Activated naive CD8-positive, alpha-beta T cell (primary cell): ENCODE measurements around the gene NDUFB10.
"Not testable (repeated sequence)": the region's sequence is repeated elsewhere in the genome, so short reads cannot be mapped to it uniquely, and the experiment has no call there.

ENCODE experiments used
- H3K27ac Mint-ChIP-seq: one replicate; pipeline ENCODE4 v1.8.0; 2021; ENCODE audit warnings: mixed read lengths
- H3K27me3 Mint-ChIP-seq: one replicate; pipeline ENCODE4 v1.8.0; 2021; ENCODE audit warnings: mixed read lengths
- H3K36me3 Mint-ChIP-seq: one replicate; pipeline ENCODE4 v1.8.0; 2021; ENCODE audit warnings: mixed read lengths
- H3K4me1 Mint-ChIP-seq: one replicate; pipeline ENCODE4 v1.8.0; 2021; ENCODE audit warnings: low read depth, mixed read lengths
- H3K4me3 Mint-ChIP-seq: one replicate; pipeline ENCODE4 v1.8.0; 2021; ENCODE audit warnings: mild to moderate bottlenecking, mixed read lengths
- H3K9me3 Mint-ChIP-seq: one replicate; pipeline ENCODE4 v1.8.0; 2021; ENCODE audit warnings: low read depth, mixed read lengths

The NDUFB10 gene

GRCh38 chr16:1938910-1939309 lies 20.4 kb upstream of the NDUFB10 start:
- H3K4me3 Mint-ChIP-seq: no peak overlapping the region
- no peaks in the 10 kb centered on the region for H3K36me3 Mint-ChIP-seq
- H3K4me1 Mint-ChIP-seq: peaks cover 13% of the 10 kb centered on the region
- no peaks in the 10 kb centered on the region for H3K27me3 Mint-ChIP-seq
- H3K27ac Mint-ChIP-seq: no peak overlapping the region
- H3K9me3 Mint-ChIP-seq: no peaks in the 10 kb centered on the region

GRCh38 chr16:1939833-1940232 lies 19.5 kb upstream of the NDUFB10 start:
- H3K36me3 Mint-ChIP-seq, H3K27me3 Mint-ChIP-seq, H3K4me3 Mint-ChIP-seq, H3K27ac Mint-ChIP-seq, H3K9me3 Mint-ChIP-seq: not testable (repeated sequence)
- peaks cover 18% of the 10 kb centered on the region for H3K4me1 Mint-ChIP-seq

- H3K27ac Mint-ChIP-seq: no peak overlapping the region
- H3K9me3 Mint-ChIP-seq: no peaks in the 10 kb centered on the region
- H3K27me3 Mint-ChIP-seq: no peaks in the 10 kb centered on the region
- no peaks in the 10 kb centered on the region for H3K36me3 Mint-ChIP-seq
- no peak overlapping the region for H3K4me3 Mint-ChIP-seq
- H3K4me1 Mint-ChIP-seq: peaks cover 18% of the 10 kb centered on the region
Observed at GRCh38 chr16:1940273-1941161, 18.8 kb upstream of the NDUFB10 start.

GRCh38 chr16:1941162-1942046 lies 17.9 kb upstream of the NDUFB10 start:
- Mint-ChIP-seq H3K27ac (no peak overlapping the region), H3K4me1 (peaks cover 18% of the 10 kb centered on the region), H3K9me3 (no peaks in the 10 kb centered on the region), H3K4me3 (peak overlapping the region; percentile 84), H3K27me3 (no peaks in the 10 kb centered on the region), H3K36me3 (no peaks in the 10 kb centered on the region)

GRCh38 chr16:1942047-1942809 lies 17.1 kb upstream of the NDUFB10 start:
- peak overlapping the region; percentile 84 for H3K4me3 Mint-ChIP-seq
- H3K9me3 Mint-ChIP-seq: no peaks in the 10 kb centered on the region
- H3K36me3 Mint-ChIP-seq: no peaks in the 10 kb centered on the region
- H3K27ac Mint-ChIP-seq: peak overlapping the region; percentile 16
- peaks cover 18% of the 10 kb centered on the region for H3K4me1 Mint-ChIP-seq
- no peaks in the 10 kb centered on the region for H3K27me3 Mint-ChIP-seq

GRCh38 chr16:1942810-1943726 lies 16.3 kb upstream of the NDUFB10 start, which contains the start of gene MSRB1:
Gene MSRB1, minus strand, starts transcription at chr16:1943199. Its CDS starts 43 bp downstream, at chr16:1943156.
- H3K27ac Mint-ChIP-seq: peak within 1 kb of the TSS; percentile 70
- no peaks in the 10 kb centered on the region for H3K9me3 Mint-ChIP-seq
- H3K36me3 Mint-ChIP-seq: no peaks in the 10 kb centered on the region
- H3K4me1 Mint-ChIP-seq: peaks cover 18% of the 10 kb centered on the region
- peak within 1 kb of the TSS; percentile 84 for H3K4me3 Mint-ChIP-seq
- no peaks in the 10 kb centered on the region for H3K27me3 Mint-ChIP-seq

GRCh38 chr16:1944612-1945199 lies 14.6 kb upstream of the NDUFB10 start:
- H3K36me3 Mint-ChIP-seq: no peaks in the 10 kb centered on the region
- H3K9me3 Mint-ChIP-seq: no peaks in the 10 kb centered on the region
- peaks cover 18% of the 10 kb centered on the region for H3K4me1 Mint-ChIP-seq
- H3K27ac Mint-ChIP-seq: no peak overlapping the region
- no peaks in the 10 kb centered on the region for H3K27me3 Mint-ChIP-seq
- peak overlapping the region; percentile 50 for H3K4me3 Mint-ChIP-seq

- Mint-ChIP-seq H3K4me1 (peaks cover 18% of the 10 kb centered on the region), H3K27me3 (no peaks in the 10 kb centered on the region), H3K4me3 (no peak overlapping the region), H3K36me3 (no peaks in the 10 kb centered on the region), H3K9me3 (no peaks in the 10 kb centered on the region), H3K27ac (no peak overlapping the region)
Observed at GRCh38 chr16:1945559-1946391, 13.6 kb upstream of the NDUFB10 start.

- H3K27me3 Mint-ChIP-seq: no peaks in the 10 kb centered on the region
- no peaks in the 10 kb centered on the region for H3K36me3 Mint-ChIP-seq
- H3K4me1 Mint-ChIP-seq: peaks cover 12% of the 10 kb centered on the region
- H3K27ac Mint-ChIP-seq: no peak overlapping the region
- no peaks in the 10 kb centered on the region for H3K9me3 Mint-ChIP-seq
- no peak overlapping the region for H3K4me3 Mint-ChIP-seq
Observed at GRCh38 chr16:1946495-1947368, 12.6 kb upstream of the NDUFB10 start.

- H3K4me1 Mint-ChIP-seq: peaks cover 9% of the 10 kb centered on the region
- H3K27me3 Mint-ChIP-seq: no peaks in the 10 kb centered on the region
- H3K9me3 Mint-ChIP-seq: no peaks in the 10 kb centered on the region
- no peak overlapping the region for H3K4me3 Mint-ChIP-seq
- H3K36me3 Mint-ChIP-seq: no peaks in the 10 kb centered on the region
- H3K27ac Mint-ChIP-seq: no peak overlapping the region
Observed at GRCh38 chr16:1947369-1947670, 12.0 kb upstream of the NDUFB10 start.

- no peak overlapping the region for H3K4me3 Mint-ChIP-seq
- no peaks in the 10 kb centered on the region for H3K36me3 Mint-ChIP-seq
- H3K27ac Mint-ChIP-seq: no peak overlapping the region
- H3K27me3 Mint-ChIP-seq: no peaks in the 10 kb centered on the region
- no peaks in the 10 kb centered on the region for H3K9me3 Mint-ChIP-seq
- peaks cover under 1% of the 10 kb centered on the region for H3K4me1 Mint-ChIP-seq
Observed at GRCh38 chr16:1949507-1949906, 9.8 kb upstream of the NDUFB10 start.

GRCh38 chr16:1950047-1950446 lies 9.3 kb upstream of the NDUFB10 start:
- no peaks in the 10 kb centered on the region for H3K36me3 Mint-ChIP-seq
- H3K9me3 Mint-ChIP-seq: no peaks in the 10 kb centered on the region
- H3K4me3 Mint-ChIP-seq: no peak overlapping the region
- no peaks in the 10 kb centered on the region for H3K27me3 Mint-ChIP-seq
- H3K4me1 Mint-ChIP-seq: no peaks in the 10 kb centered on the region
- H3K27ac Mint-ChIP-seq: no peak overlapping the region
